Measurements from ENCODE around the gene ECE2. TPM values are rescaled to one million over a fixed set of nuclear protein-coding genes. Genes with fewer than 3 reads are reported as not detected.
"Not testable (repeated sequence)": the region's sequence is repeated elsewhere in the genome, so short reads cannot be mapped to it uniquely, and the experiment has no call there.

The ECE2 gene
- total RNA-seq, 1 donor = not detected

DNA sequence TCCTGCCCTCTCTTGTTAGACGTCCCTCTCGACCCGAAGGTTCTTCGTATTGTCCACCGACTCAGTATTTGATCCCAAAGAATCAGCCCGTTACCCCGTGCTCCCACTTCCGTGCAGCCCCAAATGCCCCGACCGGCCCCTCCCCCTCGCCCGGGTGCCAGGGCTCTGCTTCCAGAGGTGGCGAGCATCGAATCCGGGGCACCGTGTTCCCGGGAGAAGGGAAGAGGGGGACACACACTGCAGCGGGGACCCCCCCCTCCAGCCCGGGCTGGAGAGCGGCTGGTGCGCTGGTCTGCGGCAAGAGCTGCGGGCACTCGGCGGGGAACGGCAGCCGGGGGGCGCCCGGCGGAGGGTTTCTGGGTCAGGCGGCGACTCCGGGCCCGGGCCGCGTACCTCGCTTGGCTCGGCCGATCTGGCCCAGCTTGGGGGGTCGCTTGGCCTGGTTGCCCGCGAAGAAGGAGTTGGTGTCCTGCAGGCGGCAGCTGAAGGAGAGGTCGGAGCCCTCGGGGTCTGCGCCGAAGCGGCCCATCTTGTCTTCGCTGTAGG is 15.0 kb upstream of the ECE2 start:
- TF ChIP-seq, protein P1, sequence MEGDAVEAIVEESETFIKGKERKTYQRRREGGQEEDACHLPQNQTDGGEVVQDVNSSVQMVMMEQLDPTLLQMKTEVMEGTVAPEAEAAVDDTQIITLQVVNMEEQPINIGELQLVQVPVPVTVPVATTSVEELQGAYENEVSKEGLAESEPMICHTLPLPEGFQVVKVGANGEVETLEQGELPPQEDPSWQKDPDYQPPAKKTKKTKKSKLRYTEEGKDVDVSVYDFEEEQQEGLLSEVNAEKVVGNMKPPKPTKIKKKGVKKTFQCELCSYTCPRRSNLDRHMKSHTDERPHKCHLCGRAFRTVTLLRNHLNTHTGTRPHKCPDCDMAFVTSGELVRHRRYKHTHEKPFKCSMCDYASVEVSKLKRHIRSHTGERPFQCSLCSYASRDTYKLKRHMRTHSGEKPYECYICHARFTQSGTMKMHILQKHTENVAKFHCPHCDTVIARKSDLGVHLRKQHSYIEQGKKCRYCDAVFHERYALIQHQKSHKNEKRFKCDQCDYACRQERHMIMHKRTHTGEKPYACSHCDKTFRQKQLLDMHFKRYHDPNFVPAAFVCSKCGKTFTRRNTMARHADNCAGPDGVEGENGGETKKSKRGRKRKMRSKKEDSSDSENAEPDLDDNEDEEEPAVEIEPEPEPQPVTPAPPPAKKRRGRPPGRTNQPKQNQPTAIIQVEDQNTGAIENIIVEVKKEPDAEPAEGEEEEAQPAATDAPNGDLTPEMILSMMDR (IDR thresholded peaks at IDR 0.05; ENCODE audit: insufficient read depth, low read depth, low read length) = no peak
- no peak for DNase-seq (ENCODE audit: low read depth)
- H3K4me3 ChIP-seq (ENCODE audit: low read depth, low read length) = peak overlapping the region; percentile 44

DNA sequence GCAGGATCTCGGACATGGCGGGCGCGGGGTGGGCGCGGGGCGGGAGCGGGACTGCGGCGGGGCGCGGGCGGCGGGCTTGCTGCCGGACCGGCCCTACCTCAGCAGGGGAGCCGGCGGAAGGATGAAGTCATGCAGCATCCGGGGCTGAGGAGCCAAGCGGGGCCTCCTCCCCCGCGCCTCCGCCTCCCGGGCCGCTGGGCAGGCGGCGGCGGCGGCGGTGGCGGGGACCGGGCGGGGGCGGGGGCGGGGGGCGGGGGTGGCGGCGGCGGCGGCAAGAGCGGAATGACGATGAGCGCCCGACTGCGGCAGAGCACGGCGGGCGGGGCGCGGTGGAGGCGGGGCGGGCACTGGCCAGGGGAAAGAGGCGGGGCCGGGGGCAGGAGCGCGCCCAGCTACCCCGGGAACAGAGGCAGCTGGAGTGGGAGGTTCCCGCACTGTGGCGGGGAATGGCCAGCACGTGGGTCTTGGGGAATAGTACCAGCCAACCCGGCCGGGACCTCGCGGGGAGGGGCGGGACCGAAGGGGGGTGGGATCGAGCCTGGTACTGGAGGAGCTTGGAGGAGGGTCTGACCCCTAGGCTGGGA is 14.5 kb upstream of the ECE2 start, which contains the start of gene CAMK2N2:
TSS of gene CAMK2N2 (minus strand) at position 284 of the 584 bp plus-strand sequence. CDS start at position 16, 268 bp downstream.
- peak; percentile 47 for DNase-seq (ENCODE audit: low read depth)
- TF ChIP-seq, protein P1 (IDR thresholded peaks at IDR 0.05; ENCODE audit: insufficient read depth, low read depth, low read length) = no peak
- H3K4me3 ChIP-seq (ENCODE audit: low read depth, low read length) = peak within 1 kb of the TSS; percentile 50

DNA sequence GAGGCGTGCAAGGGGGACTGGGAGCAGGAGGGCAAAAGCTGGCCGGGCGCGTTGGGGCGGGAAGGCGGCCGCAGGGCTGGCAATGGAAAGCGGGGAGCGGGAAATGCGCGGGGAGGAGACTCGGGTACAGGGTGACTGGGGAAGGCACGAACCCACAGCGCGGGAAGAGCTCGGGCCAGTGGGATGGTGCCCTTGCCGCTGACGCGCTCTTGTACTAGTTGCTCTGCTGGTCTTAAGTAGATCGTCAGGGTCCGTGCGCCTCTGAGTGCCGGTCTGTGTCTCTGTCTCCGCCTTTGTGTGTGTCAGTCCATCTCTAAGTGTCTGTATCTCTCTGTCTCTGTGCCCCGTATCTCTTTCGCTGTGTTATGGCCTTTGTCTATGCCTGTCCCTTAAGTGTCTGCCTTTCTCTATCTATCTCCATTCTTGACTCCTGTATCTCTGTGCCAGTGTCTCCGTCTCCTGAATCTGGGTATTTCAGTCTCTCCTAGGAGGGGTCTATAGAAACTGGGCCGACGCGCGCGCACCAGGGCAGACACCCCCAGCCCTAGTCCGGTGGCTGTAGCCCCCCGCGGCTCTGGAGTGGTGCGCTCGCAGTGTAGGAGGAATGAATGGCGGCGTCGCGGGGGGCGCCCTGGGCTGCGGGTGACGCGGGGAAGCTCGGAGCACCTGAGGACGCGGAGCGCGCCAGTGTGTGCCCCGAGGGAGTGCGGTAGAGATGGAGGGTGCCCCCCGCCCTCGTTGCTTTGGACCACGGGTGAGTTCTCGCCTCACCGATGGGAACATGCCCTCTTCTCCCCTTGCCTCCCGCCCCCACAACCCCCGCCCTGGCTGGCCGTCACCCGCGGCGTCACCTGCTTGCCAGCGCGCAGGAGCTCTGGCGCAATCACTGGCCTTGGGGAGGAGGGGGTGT is 13.7 kb upstream of the ECE2 start:
- DNase-seq (ENCODE audit: low read depth) = peak; percentile 31
- H3K4me3 ChIP-seq (ENCODE audit: low read depth, low read length) = peak overlapping the region; percentile 50
- TF ChIP-seq, protein P1 (IDR thresholded peaks at IDR 0.05; ENCODE audit: insufficient read depth, low read depth, low read length) = no peak

DNA sequence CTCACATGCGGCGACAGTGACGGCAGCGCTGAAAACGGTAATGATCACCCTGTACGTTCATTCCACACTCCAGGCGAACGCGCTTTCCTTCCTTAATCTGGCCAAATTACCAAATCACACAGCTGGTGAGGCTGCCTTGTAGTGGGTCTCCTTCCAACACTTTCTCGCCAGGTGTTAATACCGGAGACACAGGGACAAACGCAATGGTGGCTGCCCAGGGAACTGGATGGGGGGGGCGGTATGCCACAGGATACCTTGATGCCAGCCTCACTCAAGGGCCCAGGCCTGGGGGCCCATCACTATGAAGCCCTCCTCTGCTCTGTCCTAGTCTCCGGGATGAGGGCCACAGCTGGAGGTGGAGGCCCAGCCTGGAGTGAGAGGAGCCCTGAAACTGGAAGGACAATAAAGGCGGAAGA is 13.1 kb upstream of the ECE2 start:
- TF ChIP-seq, protein P1 (IDR thresholded peaks at IDR 0.05; ENCODE audit: insufficient read depth, low read depth, low read length) = no peak
- peak; percentile 7 for DNase-seq (ENCODE audit: low read depth)
- H3K4me3 ChIP-seq (ENCODE audit: low read depth, low read length) = no peak overlapping the region

DNA sequence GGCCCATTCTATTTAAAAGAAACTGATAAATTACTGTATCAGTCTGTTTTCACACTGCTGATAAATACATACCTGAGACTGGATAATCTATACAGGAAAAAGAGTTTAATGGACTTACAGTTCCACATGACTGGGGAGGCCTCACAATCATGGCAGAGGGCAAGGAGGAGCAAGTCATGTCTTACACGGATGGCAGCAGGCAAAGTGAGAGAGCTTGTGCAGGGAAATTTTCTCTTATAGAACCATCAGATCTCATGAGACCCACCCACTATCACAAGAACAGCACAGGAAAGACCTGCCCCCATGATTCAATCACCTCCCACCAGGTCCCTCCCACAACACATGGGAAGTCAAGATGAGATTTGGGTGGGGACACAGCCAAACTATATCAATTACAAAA is 8.6 kb upstream of the ECE2 start:
- DNase-seq (ENCODE audit: low read depth); H3K4me3 ChIP-seq (ENCODE audit: low read depth, low read length): not testable (repeated sequence)

DNA sequence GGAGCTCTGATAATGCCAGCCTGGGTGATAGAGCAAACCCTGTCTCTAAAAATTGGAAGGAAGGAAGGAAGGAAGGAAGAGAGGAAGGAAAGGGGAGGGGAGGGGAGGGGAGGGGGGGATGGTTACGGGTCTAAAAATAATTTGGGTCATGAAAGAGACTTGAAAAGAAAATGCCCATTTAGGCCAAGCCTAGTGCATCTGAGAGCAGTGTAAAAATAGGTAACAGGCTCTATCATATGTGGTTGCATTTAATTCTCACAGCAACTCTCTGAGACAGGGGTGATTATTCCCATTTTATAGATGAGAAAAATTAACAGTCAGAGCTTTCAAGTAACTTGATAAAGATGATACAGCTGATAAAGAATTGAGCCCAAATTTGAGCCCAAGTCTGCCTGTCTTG is 3.6 kb upstream of the ECE2 start:
- no peak overlapping the region for H3K4me3 ChIP-seq (ENCODE audit: low read depth, low read length)
- TF ChIP-seq, protein P1 (IDR thresholded peaks at IDR 0.05; ENCODE audit: insufficient read depth, low read depth, low read length) = no peak
- no peak for DNase-seq (ENCODE audit: low read depth)

DNA sequence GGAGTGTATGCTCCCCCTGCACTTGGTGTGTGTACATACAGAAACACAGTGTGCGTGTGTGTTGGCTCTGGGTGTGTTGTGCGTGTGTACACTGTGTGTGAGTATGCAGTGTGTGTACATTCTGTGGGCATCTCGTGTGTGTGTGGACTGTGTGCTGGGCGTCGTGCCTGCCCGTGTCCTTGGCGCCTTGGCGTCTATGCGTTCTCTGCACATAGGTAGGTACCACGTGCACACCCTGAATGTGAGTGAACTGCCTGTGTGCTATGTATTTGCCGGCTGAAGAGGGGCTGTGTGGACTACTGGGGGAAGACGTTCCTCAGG is 481 bp upstream of the ECE2 start:
- no peak for DNase-seq (ENCODE audit: low read depth)
- H3K4me3 ChIP-seq (ENCODE audit: low read depth, low read length) = no peak overlapping the region
- TF ChIP-seq, protein P1 (IDR thresholded peaks at IDR 0.05; ENCODE audit: insufficient read depth, low read depth, low read length) = no peak

Data from fibroblast of villous mesenchyme (primary cell).